ENCODE measurements around the gene KLHL18.

DNA sequence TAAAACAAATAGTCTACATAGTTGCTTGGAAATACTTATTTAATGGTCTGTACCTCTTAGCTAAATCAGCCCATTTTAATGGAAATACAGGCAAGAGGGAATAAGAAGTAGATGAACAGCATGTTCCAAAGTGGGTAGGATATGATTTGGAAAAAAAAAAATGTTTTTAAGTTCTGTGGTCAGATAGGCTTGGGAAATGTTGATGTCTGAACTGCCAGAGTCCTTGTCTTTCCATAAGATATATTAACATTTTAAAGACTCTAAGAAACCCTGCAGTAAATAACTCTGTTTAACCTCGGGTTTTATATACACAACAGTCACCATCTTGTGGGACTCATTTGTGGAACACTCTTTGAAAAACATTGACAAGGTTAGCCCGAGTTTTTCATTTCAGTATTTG, 58.1 kb downstream of the KLHL18 start:
- TF ChIP-seq, protein P1, sequence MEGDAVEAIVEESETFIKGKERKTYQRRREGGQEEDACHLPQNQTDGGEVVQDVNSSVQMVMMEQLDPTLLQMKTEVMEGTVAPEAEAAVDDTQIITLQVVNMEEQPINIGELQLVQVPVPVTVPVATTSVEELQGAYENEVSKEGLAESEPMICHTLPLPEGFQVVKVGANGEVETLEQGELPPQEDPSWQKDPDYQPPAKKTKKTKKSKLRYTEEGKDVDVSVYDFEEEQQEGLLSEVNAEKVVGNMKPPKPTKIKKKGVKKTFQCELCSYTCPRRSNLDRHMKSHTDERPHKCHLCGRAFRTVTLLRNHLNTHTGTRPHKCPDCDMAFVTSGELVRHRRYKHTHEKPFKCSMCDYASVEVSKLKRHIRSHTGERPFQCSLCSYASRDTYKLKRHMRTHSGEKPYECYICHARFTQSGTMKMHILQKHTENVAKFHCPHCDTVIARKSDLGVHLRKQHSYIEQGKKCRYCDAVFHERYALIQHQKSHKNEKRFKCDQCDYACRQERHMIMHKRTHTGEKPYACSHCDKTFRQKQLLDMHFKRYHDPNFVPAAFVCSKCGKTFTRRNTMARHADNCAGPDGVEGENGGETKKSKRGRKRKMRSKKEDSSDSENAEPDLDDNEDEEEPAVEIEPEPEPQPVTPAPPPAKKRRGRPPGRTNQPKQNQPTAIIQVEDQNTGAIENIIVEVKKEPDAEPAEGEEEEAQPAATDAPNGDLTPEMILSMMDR (optimal IDR thresholded peaks at IDR 0.05 in 1 of 3, IDR thresholded peaks at IDR 0.05 in 1 of 3, conservative IDR thresholded peaks at IDR 0.05 in 1 of 3; ENCODE audit: extremely low read depth in 1 of 3, insufficient read depth in 2 of 3, low read length in 3 of 3): no peak
- TF ChIP-seq EZH2 (IDR thresholded peaks at IDR 0.05; ENCODE audit: low read length): no peak
